NCI-H748 (cell line): ENCODE measurements around the gene MRPS11.
"Not testable (repeated sequence)": the region's sequence is repeated elsewhere in the genome, so short reads cannot be mapped to it uniquely, and the experiment has no call there.

Experiments
- DNase-seq: peaks from one replicate; lab custom pipeline; 2025; ENCODE audit not compliant: unreplicated experiment; lab: John Stamatoyannopoulos, UW

The MRPS11 gene

GRCh38 chr15:88467073-88467934 lies at the start of gene MRPS11, which contains the start of gene MRPL46:
MRPS11 (plus strand) TSS chr15:88467708; CDS start chr15:88467718, 10 bp downstream.
MRPL46 (minus strand) TSS chr15:88467388; CDS start chr15:88467377, 11 bp downstream.
- peak; percentile 86 for DNase-seq

- no peak for DNase-seq
Measured at GRCh38 chr15:88419830-88420229, 47.7 kb upstream of the MRPS11 start.

GRCh38 chr15:88423331-88423730 lies 44.2 kb upstream of the MRPS11 start:
- no peak for DNase-seq

GRCh38 chr15:88426304-88426703 lies 41.2 kb upstream of the MRPS11 start:
- DNase-seq: no peak

- no peak for DNase-seq
Measured at GRCh38 chr15:88428053-88428452, 39.5 kb upstream of the MRPS11 start.

GRCh38 chr15:88428805-88429605 lies 38.5 kb upstream of the MRPS11 start:
- no peak for DNase-seq

GRCh38 chr15:88430051-88430450 lies 37.5 kb upstream of the MRPS11 start:
- DNase-seq: no peak

GRCh38 chr15:88431441-88431840 lies 36.1 kb upstream of the MRPS11 start:
- DNase-seq: no peak

- no peak for DNase-seq
Measured at GRCh38 chr15:88433046-88433685, 34.3 kb upstream of the MRPS11 start.

GRCh38 chr15:88434106-88434505 lies 33.4 kb upstream of the MRPS11 start:
- DNase-seq: not testable (repeated sequence)

- DNase-seq: no peak
Measured at GRCh38 chr15:88438181-88438580, 29.3 kb upstream of the MRPS11 start.

GRCh38 chr15:88440021-88440420 lies 27.5 kb upstream of the MRPS11 start:
- DNase-seq: no peak

- DNase-seq: no peak
Measured at GRCh38 chr15:88441076-88441730, 26.3 kb upstream of the MRPS11 start.

GRCh38 chr15:88447206-88447605 lies 20.3 kb upstream of the MRPS11 start:
- DNase-seq: no peak

- no peak for DNase-seq
Measured at GRCh38 chr15:88447741-88448140, 19.8 kb upstream of the MRPS11 start.

- DNase-seq: no peak
Measured at GRCh38 chr15:88448991-88449461, 18.5 kb upstream of the MRPS11 start.

GRCh38 chr15:88449581-88449980 lies 17.9 kb upstream of the MRPS11 start:
- DNase-seq: no peak

- DNase-seq: peak; percentile 65
Measured at GRCh38 chr15:88450125-88450798, 17.2 kb upstream of the MRPS11 start.

- DNase-seq: no peak
Measured at GRCh38 chr15:88453651-88454050, 13.9 kb upstream of the MRPS11 start.

- DNase-seq: no peak
Measured at GRCh38 chr15:88454236-88454635, 13.3 kb upstream of the MRPS11 start.
